GM20431 (cell line): ENCODE measurements around the gene JPH2.

Experiments used
- in situ Hi-C: fragments of 300-500 bp; cut with MseI, MboI; formaldehyde crosslinking; loops from one replicate; pipeline ENCODE4 v1.15.0; 2020; ENCODE audit warnings: low sequenced_read_pairs; ENCODE audit not compliant: unreplicated experiment

The JPH2 gene

GRCh38 chr20:44084891-44085290, 102.1 kb downstream of the JPH2 start:
- in situ Hi-C loops, result loop anchor here (10.0 to 25.0 kb wide), 3 partner anchors 340 to 648 kb away; no protein-coding TSS in a partner anchor

- in situ Hi-C loops, result loop anchor here (10.0 to 25.0 kb wide), 3 partner anchors 340 to 647 kb away; no protein-coding TSS in a partner anchor
Measured at GRCh38 chr20:44084439-44084838, 102.5 kb downstream of the JPH2 start.

- in situ Hi-C loops, result loop anchor here (10.0 to 25.0 kb wide), 3 partner anchors 339 to 646 kb away; no protein-coding TSS in a partner anchor
Measured at GRCh38 chr20:44083220-44083933, 103.6 kb downstream of the JPH2 start.

- in situ Hi-C loops, result loop anchor here (10.0 to 25.0 kb wide), 3 partner anchors 337 to 645 kb away; no protein-coding TSS in a partner anchor
Measured at GRCh38 chr20:44081888-44082287, 105.1 kb downstream of the JPH2 start.

GRCh38 chr20:44081476-44081875, 105.5 kb downstream of the JPH2 start:
- in situ Hi-C loops, result loop anchor here (10.0 to 25.0 kb wide), 3 partner anchors 337 to 644 kb away; no protein-coding TSS in a partner anchor

GRCh38 chr20:44080646-44081267, 106.2 kb downstream of the JPH2 start:
- in situ Hi-C loops, result loop anchor here (10.0 to 25.0 kb wide), 3 partner anchors 336 to 643 kb away; no protein-coding TSS in a partner anchor

- in situ Hi-C loops, result loop anchor here (10.0 to 25.0 kb wide), 3 partner anchors 335 to 643 kb away; no protein-coding TSS in a partner anchor
Measured at GRCh38 chr20:44080064-44080463, 106.9 kb downstream of the JPH2 start.

- in situ Hi-C loops, result loop anchor here (25.0 kb wide), 2 partner anchors 542 to 642 kb away; no protein-coding TSS in a partner anchor
Measured at GRCh38 chr20:44079291-44079690, 107.7 kb downstream of the JPH2 start.

- in situ Hi-C loops, result loop anchor here (25.0 kb wide), 2 partner anchors 539 to 639 kb away; no protein-coding TSS in a partner anchor
Measured at GRCh38 chr20:44075950-44076232, 111.1 kb downstream of the JPH2 start.

- in situ Hi-C loops, result loop anchor here (25.0 kb wide), 2 partner anchors 538 to 638 kb away; no protein-coding TSS in a partner anchor
Measured at GRCh38 chr20:44075191-44075949, 111.6 kb downstream of the JPH2 start.

- in situ Hi-C loops, result loop anchor here (25.0 kb wide), 2 partner anchors 537 to 637 kb away; no protein-coding TSS in a partner anchor
Measured at GRCh38 chr20:44074252-44075151, 112.5 kb downstream of the JPH2 start.

- in situ Hi-C loops, result no loop called here
Measured at GRCh38 chr20:44073675-44074071, 113.3 kb downstream of the JPH2 start.

- in situ Hi-C loops, result no loop called here
Measured at GRCh38 chr20:44073011-44073674, 113.8 kb downstream of the JPH2 start.

GRCh38 chr20:44072384-44072783, 114.6 kb downstream of the JPH2 start:
- in situ Hi-C loops, result no loop called here

GRCh38 chr20:44071526-44072111, 115.4 kb downstream of the JPH2 start:
- in situ Hi-C loops, result no loop called here

- in situ Hi-C loops, result no loop called here
Measured at GRCh38 chr20:44071057-44071456, 115.9 kb downstream of the JPH2 start.

- in situ Hi-C loops, result no loop called here
Measured at GRCh38 chr20:44070139-44070900, 116.7 kb downstream of the JPH2 start.
